Esophagus muscularis mucosa (tissue), 4 donors: Measurements from ENCODE around the gene GMPPB.

Experiments used
- EP300 ChIP-seq: sonication (generic); formaldehyde crosslinking; IDR thresholded peaks from one replicate; pipeline ENCODE4 v1.6.1; 2017; ENCODE audit warnings: antibody characterized with exemption
- POLR2A ChIP-seq: fragments of 450-650 bp; IDR thresholded peaks from one replicate; pipeline ENCODE4 v1.6.1; 2017; ENCODE audit warnings: antibody characterized with exemption, moderate library complexity, mild to moderate bottlenecking, low read depth
- POLR2AphosphoS5 ChIP-seq, 2 donors: sonication (generic); formaldehyde crosslinking; IDR thresholded peaks; one replicate each; pipeline ENCODE4 v1.6.1; 2017; ENCODE audit warnings: antibody characterized with exemption in 2 of 2
- TF ChIP-seq, protein P1 (sequence below), 3 experiments: fragments of 200-600 bp in 2 of 3; fragments of 450-650 bp in 1 of 3; sonication (generic) in 2 of 3; IDR thresholded peaks; one replicate each; pipeline ENCODE4 v1.5.1; 2017 to 2019; ENCODE audit warnings: antibody characterized with exemption in 3 of 3, mild to moderate bottlenecking in 2 of 3, moderate library complexity in 1 of 3

- TF ChIP-seq, protein P1, sequence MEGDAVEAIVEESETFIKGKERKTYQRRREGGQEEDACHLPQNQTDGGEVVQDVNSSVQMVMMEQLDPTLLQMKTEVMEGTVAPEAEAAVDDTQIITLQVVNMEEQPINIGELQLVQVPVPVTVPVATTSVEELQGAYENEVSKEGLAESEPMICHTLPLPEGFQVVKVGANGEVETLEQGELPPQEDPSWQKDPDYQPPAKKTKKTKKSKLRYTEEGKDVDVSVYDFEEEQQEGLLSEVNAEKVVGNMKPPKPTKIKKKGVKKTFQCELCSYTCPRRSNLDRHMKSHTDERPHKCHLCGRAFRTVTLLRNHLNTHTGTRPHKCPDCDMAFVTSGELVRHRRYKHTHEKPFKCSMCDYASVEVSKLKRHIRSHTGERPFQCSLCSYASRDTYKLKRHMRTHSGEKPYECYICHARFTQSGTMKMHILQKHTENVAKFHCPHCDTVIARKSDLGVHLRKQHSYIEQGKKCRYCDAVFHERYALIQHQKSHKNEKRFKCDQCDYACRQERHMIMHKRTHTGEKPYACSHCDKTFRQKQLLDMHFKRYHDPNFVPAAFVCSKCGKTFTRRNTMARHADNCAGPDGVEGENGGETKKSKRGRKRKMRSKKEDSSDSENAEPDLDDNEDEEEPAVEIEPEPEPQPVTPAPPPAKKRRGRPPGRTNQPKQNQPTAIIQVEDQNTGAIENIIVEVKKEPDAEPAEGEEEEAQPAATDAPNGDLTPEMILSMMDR (IDR thresholded peaks at IDR 0.05) = no peak
- no peak for TF ChIP-seq POLR2AphosphoS5 (IDR thresholded peaks at IDR 0.05)
- TF ChIP-seq POLR2A = no peak
- no peak for TF ChIP-seq EP300
Observed at GRCh38 chr3:49681232-49681522, 42.6 kb downstream of the GMPPB start.
